ENCODE data around the gene PHACTR2.

- TF ChIP-seq POLR2AphosphoS5 (IDR thresholded peaks at IDR 0.05) (no peak), EP300 (IDR thresholded peaks at IDR 0.05) (no peak)
- TF ChIP-seq, protein P1, sequence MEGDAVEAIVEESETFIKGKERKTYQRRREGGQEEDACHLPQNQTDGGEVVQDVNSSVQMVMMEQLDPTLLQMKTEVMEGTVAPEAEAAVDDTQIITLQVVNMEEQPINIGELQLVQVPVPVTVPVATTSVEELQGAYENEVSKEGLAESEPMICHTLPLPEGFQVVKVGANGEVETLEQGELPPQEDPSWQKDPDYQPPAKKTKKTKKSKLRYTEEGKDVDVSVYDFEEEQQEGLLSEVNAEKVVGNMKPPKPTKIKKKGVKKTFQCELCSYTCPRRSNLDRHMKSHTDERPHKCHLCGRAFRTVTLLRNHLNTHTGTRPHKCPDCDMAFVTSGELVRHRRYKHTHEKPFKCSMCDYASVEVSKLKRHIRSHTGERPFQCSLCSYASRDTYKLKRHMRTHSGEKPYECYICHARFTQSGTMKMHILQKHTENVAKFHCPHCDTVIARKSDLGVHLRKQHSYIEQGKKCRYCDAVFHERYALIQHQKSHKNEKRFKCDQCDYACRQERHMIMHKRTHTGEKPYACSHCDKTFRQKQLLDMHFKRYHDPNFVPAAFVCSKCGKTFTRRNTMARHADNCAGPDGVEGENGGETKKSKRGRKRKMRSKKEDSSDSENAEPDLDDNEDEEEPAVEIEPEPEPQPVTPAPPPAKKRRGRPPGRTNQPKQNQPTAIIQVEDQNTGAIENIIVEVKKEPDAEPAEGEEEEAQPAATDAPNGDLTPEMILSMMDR (IDR thresholded peaks at IDR 0.05), result no peak
Observed at GRCh38 chr6:143632894-143633293, 44.9 kb upstream of the PHACTR2 start.
